SH-SY5Y (cell line): ENCODE results near the gene TLR10.

Experiments
- GATA2 ChIP-seq: IDR thresholded peaks from 2 replicates; pipeline ENCODE4 v1.6.1; 2011; ENCODE audit warnings: mild to moderate bottlenecking, low read depth, low read length
- GATA3 ChIP-seq: IDR thresholded peaks from 2 replicates; pipeline ENCODE4 v1.6.1; 2011; ENCODE audit warnings: low read depth, mild to moderate bottlenecking, low read length, moderate library complexity

DNA sequence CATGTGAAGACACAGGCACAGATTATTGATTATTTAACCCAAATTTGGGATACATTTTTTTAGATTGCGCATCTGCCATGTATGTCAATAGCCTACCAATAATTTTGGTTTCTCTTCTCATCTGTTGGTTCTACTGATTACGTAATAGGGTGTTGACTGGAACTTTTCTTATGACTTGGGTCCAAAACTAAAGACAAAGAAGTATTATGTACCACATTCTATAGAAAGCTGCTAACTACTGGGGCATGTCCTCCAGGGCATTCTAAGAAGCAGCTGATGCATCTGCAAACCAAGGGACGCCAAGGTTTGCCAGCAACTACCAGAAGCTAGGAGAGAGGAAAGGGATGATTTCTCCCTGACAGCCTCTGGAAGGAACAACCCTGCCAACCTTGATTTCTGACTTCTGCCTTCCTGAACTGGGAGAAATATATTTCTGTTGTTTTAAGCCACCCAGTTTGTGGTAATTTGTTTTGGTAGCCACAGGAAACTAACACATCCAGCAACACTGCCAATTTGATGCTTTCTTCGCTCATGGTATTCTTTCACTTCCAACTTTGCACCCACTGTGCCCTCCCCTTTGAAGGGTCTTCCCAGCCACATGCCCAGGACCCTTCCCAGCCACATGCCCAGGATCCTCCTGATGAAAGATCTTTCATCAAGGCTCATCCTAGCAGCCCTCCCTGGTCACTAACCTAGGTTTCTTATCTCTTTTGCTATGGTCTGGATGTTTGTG lies 37.7 kb upstream of the TLR10 start:
- TF ChIP-seq GATA3 (no peak), GATA2 (no peak)
